Measurements from ENCODE around the gene ACTN1. TPM values are rescaled to one million over a fixed set of nuclear protein-coding genes. Genes with fewer than 3 reads are reported as not detected.

Gene ACTN1
- total and polyA plus RNA-seq, 3 donors from 2014 or later = 51.0 to 82.3 (median 69.5) TPM

GRCh38 chr14:68886109-68886434 lies 93.0 kb downstream of the ACTN1 start:
- 76 to 78% methylated on average over 3 to 4 of the region's 4 CpGs for WGBS, 2 donors
- H3K36me3 ChIP-seq (ENCODE audit: low read depth, missing control alignments) = no peaks in the 10 kb centered on the region
- intact Hi-C loops (cut with DNase I; ENCODE audit: low total_unique reads) = no loop called here
- no peaks in the 10 kb centered on the region for H3K9me3 ChIP-seq
- no peak overlapping the region for H3K4me3 ChIP-seq
- no peaks in the 10 kb centered on the region for H3K4me1 ChIP-seq
- H3K27ac ChIP-seq = no peak overlapping the region
- H3K27me3 ChIP-seq = no peaks in the 10 kb centered on the region
- TF ChIP-seq POLR2A (IDR thresholded peaks at IDR 0.05) = no peak
- no peak for TF ChIP-seq CTCF (IDR thresholded peaks at IDR 0.05)
- DNase-seq = no peak

- DNase-seq = no peak
- H3K27ac ChIP-seq = no peak overlapping the region
- WGBS, 2 donors = 96% methylated on average over 20 to 22 of the region's 22 CpGs
- H3K36me3 ChIP-seq (ENCODE audit: low read depth, missing control alignments) = no peaks in the 10 kb centered on the region
- no peak overlapping the region for H3K4me3 ChIP-seq
- TF ChIP-seq POLR2A (IDR thresholded peaks at IDR 0.05) = no peak
- TF ChIP-seq CTCF (IDR thresholded peaks at IDR 0.05) = no peak
- no peaks in the 10 kb centered on the region for H3K27me3 ChIP-seq
- intact Hi-C loops (cut with DNase I; ENCODE audit: low total_unique reads) = no loop called here
- H3K4me1 ChIP-seq = no peaks in the 10 kb centered on the region
- no peaks in the 10 kb centered on the region for H3K9me3 ChIP-seq
Observed at GRCh38 chr14:68885226-68886108, 93.6 kb downstream of the ACTN1 start.

- no peaks in the 10 kb centered on the region for H3K4me1 ChIP-seq
- no peaks in the 10 kb centered on the region for H3K27me3 ChIP-seq
- no peak overlapping the region for H3K27ac ChIP-seq
- TF ChIP-seq POLR2A (IDR thresholded peaks at IDR 0.05) (no peak), CTCF (IDR thresholded peaks at IDR 0.05) (no peak)
- peak; percentile 23 for DNase-seq
- 88% methylated on average over 7 to 10 of the region's 10 CpGs for WGBS, 2 donors
- intact Hi-C loops (cut with DNase I; ENCODE audit: low total_unique reads) = no loop called here
- no peaks in the 10 kb centered on the region for H3K9me3 ChIP-seq
- no peak overlapping the region for H3K4me3 ChIP-seq
- no peaks in the 10 kb centered on the region for H3K36me3 ChIP-seq (ENCODE audit: low read depth, missing control alignments)
Observed at GRCh38 chr14:68884031-68885030, 94.8 kb downstream of the ACTN1 start.

GRCh38 chr14:68882235-68882634 lies 96.9 kb downstream of the ACTN1 start:
- Histone ChIP-seq H3K36me3 (ENCODE audit: low read depth, missing control alignments) (no peaks in the 10 kb centered on the region), H3K4me1 (no peaks in the 10 kb centered on the region), H3K27ac (no peak overlapping the region), H3K27me3 (no peaks in the 10 kb centered on the region), H3K9me3 (no peaks in the 10 kb centered on the region), H3K4me3 (no peak overlapping the region)
- no peak for DNase-seq
- intact Hi-C loops (cut with DNase I; ENCODE audit: low total_unique reads) = no loop called here
- no peak for TF ChIP-seq CTCF (IDR thresholded peaks at IDR 0.05)
- TF ChIP-seq POLR2A (IDR thresholded peaks at IDR 0.05) = no peak
- WGBS, 2 donors = 92 to 99% methylated on average over 7 to 10 of the region's 10 CpGs
